K562 (cell line): ENCODE measurements around the gene CYLD. TPM values are rescaled to one million over a fixed set of nuclear protein-coding genes. Genes with fewer than 3 reads are reported as not detected.

Experiments used
- AFF1 ChIP-seq, 2 experiments: fragments of 450-650 bp; IDR thresholded peaks; 2 replicates each; pipeline ENCODE4 v1.6.1; 2018; ENCODE audit warnings: mild to moderate bottlenecking in 2 of 2, low read depth in 1 of 2; ENCODE audit not compliant: partially characterized antibody in 2 of 2
- ESRRA ChIP-seq: fragments of 450-650 bp; IDR thresholded peaks from 2 replicates; pipeline ENCODE4 v1.6.1; 2014; ENCODE audit warnings: low read depth, mild to moderate bottlenecking, moderate library complexity, borderline replicate concordance
- HCFC1 ChIP-seq: IDR thresholded peaks from 2 replicates; pipeline ENCODE4 v1.6.1; 2012; ENCODE audit warnings: low read depth, low read length, improper control_type of control experiment
- IFI16 ChIP-seq: fragments of 250-450 bp; sonication (Bioruptor Pico); IDR thresholded peaks from 2 replicates; pipeline ENCODE4 v2.1.2; 2022; ENCODE audit warnings: mild to moderate bottlenecking, inconsistent platforms
- ILF3 ChIP-seq: fragments of 450-650 bp; IDR thresholded peaks from 2 replicates; pipeline ENCODE4 v1.6.1; 2018; ENCODE audit warnings: antibody characterized with exemption, mild to moderate bottlenecking, moderate library complexity, borderline replicate concordance
- KDM1A ChIP-seq, 2 experiments: fragments of 450-650 bp; IDR thresholded peaks; 2 replicates each; pipeline ENCODE4 v1.6.1; 2016; ENCODE audit warnings: mild to moderate bottlenecking in 2 of 2
- RBBP5 ChIP-seq: fragments of 200-600 bp; sonication (generic); IDR thresholded peaks from 2 replicates; pipeline ENCODE4 v1.6.1; 2012; ENCODE audit warnings: borderline replicate concordance, mild to moderate bottlenecking, low read length, control low read depth, inconsistent platforms; ENCODE audit not compliant: insufficient read depth, poor library complexity, severe bottlenecking
- RNF2 ChIP-seq: sonication (generic); IDR thresholded peaks from 2 replicates; pipeline ENCODE4 v1.6.1; 2016
- ZBTB1 ChIP-seq: sonication (generic); formaldehyde crosslinking; IDR thresholded peaks from 2 replicates; pipeline ENCODE4 v1.8.1; 2023; ENCODE audit warnings: missing genetic modification reagents, low read depth, mild to moderate bottlenecking, borderline replicate concordance
- ZFP1 ChIP-seq: fragments of 450-650 bp; formaldehyde crosslinking; IDR thresholded peaks from 2 replicates; pipeline ENCODE4 v1.4.0; 2020; ENCODE audit warnings: mild to moderate bottlenecking, mixed read lengths
- polyA plus RNA-seq, 8 experiments: library from polyadenylated mRNA; depleted of rRNA in 4 of 8; stranded (reverse) in 5 of 8; unstranded in 3 of 8; fragments of >200 nt; fragmentation: Nextera tagmentation in 2 of 8; fragmentation: Illumina TruSeq in 1 of 8; extraction: Ambion mirVana in 2 of 8; extraction: Trizol in 1 of 8; gene quantifications; 2 replicates each; pipeline versions ENCODE4 v1.2.1 to v1.2.3, GENCODE V29; 2011 to 2014; ENCODE audit warnings: inconsistent platforms in 1 of 8, missing spikeins in 1 of 8
- total RNA-seq, 7 experiments: library from RNA; depleted of rRNA in 6 of 7; stranded (reverse); fragments of >200 nt in 6 of 7; fragmentation: Illumina TruSeq in 2 of 7; extraction: Trizol in 2 of 7; gene quantifications; 2 replicates each; pipeline versions ENCODE4 v1.2.1 to v1.2.3, GENCODE V29; 2011 to 2021; ENCODE audit warnings: low replicate concordance in 1 of 7
- TF ChIP-seq, protein P1 (sequence below): sonication (generic); formaldehyde crosslinking; IDR thresholded peaks from 2 replicates; pipeline ENCODE4 v1.4.0; 2020; ENCODE audit warnings: mild to moderate bottlenecking, missing genetic modification reagents

Gene CYLD
- total and polyA plus RNA-seq, 9 of the 15 experiments (the other 6 are each of a cell fraction or from before 2014, with no cell fraction given), result 3.4 to 7.4 (median 5.3) TPM

DNA sequence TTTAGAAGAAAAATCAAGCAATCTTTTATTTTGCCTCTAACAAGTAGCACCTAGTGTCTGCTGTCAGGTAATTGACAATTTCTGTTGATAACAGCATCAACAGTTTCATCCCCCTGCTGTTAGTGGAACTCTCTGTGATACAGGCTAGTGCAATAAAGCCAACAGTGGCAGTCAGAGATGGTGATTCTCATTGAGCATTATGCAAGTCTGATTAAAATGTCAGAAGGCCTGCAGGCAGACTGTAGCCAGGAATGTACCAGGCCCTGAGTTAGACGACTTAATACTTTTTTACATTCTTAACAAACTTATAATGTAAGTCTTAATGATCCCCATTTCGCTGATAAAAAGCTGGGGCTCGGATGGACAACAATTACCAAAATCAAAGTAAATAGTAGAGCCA, 14.6 kb downstream of the CYLD start (continued):
- no peak for TF ChIP-seq AFF1 (IDR thresholded peaks at IDR 0.05; ENCODE audit: low read depth in 1 of 2, partially characterized antibody in 2 of 2)
- TF ChIP-seq ZFP1 (CRISPR knock-in tag), result no peak
- no peak for TF ChIP-seq ESRRA
- TF ChIP-seq RBBP5, result no peak
- no peak for TF ChIP-seq IFI16 (CRISPR knock-in tag)
- no peak for TF ChIP-seq HCFC1
- TF ChIP-seq ZBTB1 (CRISPR knock-in tag), result no peak
- TF ChIP-seq KDM1A (IDR thresholded peaks at IDR 0.05), result no peak
- TF ChIP-seq ILF3, result no peak
- TF ChIP-seq RNF2, result no peak
- TF ChIP-seq, protein P1, sequence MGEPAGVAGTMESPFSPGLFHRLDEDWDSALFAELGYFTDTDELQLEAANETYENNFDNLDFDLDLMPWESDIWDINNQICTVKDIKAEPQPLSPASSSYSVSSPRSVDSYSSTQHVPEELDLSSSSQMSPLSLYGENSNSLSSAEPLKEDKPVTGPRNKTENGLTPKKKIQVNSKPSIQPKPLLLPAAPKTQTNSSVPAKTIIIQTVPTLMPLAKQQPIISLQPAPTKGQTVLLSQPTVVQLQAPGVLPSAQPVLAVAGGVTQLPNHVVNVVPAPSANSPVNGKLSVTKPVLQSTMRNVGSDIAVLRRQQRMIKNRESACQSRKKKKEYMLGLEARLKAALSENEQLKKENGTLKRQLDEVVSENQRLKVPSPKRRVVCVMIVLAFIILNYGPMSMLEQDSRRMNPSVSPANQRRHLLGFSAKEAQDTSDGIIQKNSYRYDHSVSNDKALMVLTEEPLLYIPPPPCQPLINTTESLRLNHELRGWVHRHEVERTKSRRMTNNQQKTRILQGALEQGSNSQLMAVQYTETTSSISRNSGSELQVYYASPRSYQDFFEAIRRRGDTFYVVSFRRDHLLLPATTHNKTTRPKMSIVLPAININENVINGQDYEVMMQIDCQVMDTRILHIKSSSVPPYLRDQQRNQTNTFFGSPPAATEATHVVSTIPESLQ (CRISPR knock-in tag), result no peak
- TF ChIP-seq, all 486 proteins: peak for 0
